GM18499 (cell line): ENCODE data around the gene TICAM1.
A peak's percentile ranks its signal among the peaks of the same experiment; 100 is the strongest.
"Not testable (repeated sequence)": the region's sequence is repeated elsewhere in the genome, so short reads cannot be mapped to it uniquely, and the experiment has no call there.

Experiments used
- ATAC-seq: cut with Tn5 transposase; IDR thresholded peaks from one replicate; pipeline ENCODE4 v1.9.1; 2021; ENCODE audit warnings: moderate number of reproducible peaks; ENCODE audit not compliant: insufficient read depth, unreplicated experiment

TICAM1 gene

DNA sequence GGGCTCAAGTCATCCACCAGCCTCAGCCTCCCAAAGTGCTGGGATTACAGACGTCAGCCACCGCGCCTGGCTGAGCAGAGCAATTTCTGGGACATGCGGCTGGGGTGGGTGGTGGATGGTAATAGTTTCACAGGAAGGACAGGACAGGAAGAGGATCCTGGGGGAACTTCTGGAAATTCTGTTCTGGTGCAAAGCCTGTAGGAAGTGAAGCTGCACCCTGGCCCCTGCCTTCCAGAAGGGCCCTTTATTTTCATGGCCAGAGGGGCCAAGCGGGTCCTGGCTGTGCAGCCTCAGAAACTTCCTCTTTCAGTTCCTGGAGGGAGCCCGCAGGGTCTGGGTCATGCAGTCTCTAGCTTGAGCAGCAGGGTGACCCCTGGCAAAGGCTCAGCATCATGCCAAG lies 24.3 kb downstream of the TICAM1 start:
- no peak for ATAC-seq

GRCh38 chr19:4806384-4806783 lies 25.1 kb downstream of the TICAM1 start:
- ATAC-seq, result no peak

DNA sequence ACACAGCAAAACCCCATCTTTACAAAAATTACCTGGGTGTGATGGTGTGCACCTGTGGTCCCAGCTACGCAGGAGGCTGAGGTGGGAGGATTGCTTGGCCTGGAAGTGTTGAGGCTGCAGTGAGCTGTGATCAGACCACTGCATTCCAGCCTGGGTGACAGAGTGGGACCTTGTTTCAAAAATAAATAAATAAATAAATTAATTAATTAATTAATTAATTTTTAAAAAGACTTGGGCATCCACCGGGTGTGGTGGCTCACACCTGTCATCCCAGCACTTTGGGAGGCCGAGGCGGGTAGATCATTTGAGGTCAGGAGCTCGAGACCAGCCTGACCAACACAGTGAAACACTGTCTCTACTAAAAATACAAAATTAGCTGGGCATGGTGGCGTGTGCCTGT lies 26.4 kb downstream of the TICAM1 start:
- not testable (repeated sequence) for ATAC-seq

DNA sequence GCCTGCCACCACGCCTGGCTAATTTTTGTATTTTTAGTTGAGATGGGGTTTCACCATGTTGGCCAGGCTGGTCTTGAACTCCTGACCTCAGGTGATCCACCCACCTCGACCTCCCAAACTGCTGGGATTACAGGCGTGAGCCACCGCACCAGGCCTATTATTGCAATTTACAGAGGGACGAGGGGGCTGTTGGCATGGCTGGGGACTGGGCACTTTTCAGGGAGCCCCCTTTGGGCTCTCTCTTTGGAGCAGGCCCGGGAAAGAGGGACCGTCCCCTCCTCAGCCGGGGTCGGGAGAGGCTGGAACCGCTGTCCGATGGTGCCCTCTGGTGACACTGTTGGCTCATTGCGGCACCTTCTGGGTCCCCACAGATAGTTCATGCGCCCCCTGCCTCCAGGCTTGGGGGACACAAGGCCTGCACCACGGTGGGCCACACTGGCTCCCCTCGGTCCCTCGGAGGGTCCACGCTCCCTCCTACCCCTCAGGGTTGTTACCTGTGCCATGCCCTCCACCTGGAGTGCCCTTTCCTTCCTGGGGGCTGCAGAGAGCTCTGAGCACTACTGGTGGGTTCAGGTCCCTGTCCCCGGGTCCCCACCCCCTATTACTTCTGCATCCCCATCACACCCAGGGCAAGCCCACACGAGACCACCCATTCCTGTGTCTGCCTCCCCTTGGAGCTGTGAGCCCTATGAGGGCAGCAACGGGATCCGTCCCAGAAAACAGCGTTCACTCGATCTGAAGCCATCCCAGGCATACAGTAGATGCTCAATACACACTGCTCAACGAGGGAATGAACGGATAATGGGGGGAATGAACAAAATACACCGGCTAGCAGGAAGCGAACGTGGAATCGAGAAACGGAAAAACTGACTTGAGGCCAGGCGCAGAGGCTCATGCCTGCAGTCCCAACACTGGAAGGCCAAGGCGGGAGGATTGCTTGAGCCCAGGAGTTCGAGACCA lies 27.5 kb downstream of the TICAM1 start:
- ATAC-seq, result no peak

- ATAC-seq, result no peak
These were observed 28.8 kb downstream of the TICAM1 start for GRCh38 chr19:4802711-4803110.

GRCh38 chr19:4801085-4801619 lies 30.4 kb downstream of the TICAM1 start:
- ATAC-seq, result no peak

DNA sequence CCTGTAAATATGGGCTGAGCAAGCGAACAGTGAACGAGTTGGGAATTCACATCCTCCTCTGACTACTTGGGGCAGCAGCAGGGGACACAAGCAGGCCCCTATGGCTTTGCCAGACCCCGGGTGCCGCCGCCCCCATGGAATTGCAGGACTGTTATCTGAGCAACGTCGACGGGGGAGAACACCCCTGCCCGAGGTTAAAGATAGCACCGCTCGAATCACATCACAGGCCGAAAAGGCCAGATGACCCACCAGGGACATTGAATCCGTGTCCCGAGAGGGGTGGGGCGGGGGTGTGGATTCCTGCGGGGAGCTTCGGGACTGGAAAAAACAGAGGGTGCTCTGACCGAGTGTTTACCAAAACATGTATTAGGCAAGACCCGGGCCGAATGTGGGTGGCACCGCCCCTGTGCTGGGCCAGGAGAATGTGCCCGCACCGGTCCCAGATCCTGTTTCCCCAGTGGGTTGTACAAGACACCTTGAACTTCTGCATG lies 30.9 kb downstream of the TICAM1 start:
- ATAC-seq, result no peak

DNA sequence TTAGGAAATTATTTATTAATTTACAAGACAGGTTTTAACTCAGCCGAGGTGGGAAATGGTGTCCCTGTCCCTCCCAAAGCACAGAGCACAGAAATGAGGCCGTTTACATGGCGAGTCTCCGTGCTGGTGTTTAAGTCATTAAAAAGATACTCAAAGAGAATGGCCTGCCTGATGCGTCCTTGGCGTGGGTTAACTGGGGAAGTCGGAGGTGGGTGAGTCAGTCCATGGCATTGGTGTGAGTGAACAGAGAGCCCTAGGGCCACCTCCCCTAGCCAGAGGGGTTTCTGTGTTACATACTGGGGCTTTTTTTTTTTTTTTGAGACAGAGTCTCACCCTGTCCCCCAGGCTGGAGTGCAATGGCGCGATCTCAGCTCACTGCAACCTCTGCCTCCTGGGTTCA lies 36.1 kb downstream of the TICAM1 start:
- no peak for ATAC-seq

DNA sequence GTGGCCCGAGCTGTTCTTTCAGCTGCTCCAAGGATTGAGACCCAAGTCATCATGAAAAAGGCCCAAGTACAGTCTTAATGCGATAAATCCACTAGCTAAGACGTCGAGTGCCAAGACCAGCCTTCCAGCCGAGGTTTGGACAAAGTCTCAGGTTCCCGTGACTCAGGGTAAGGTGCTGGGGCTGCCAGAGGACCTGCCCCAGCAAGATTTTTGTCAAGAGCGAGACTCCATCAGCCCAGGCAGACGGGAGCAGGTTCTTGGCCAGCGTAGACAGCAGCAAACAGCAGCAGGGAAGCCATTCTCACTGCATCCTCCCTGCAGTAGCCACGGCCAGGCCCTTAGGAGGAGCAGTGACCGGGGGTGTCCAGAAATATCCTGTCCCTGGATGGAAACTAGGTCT lies 36.5 kb downstream of the TICAM1 start:
- no peak for ATAC-seq

DNA sequence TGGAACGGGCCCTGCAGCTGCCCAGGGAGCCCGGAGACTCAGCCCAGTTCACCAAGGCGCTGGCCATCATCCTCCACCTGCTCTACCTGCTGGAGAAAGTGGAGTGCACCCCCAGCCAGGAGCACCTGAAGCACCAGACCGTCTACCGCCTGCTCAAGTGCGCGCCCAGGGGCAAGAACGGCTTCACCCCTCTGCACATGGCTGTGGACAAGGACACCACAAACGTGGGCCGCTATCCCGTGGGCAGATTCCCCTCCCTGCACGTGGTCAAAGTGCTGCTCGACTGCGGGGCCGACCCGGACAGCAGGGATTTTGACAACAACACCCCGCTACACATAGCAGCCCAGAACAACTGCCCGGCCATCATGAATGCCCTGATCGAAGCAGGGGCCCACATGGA lies 38.2 kb downstream of the TICAM1 start:
- not testable (repeated sequence) for ATAC-seq

GRCh38 chr19:4792866-4793195 lies 38.7 kb downstream of the TICAM1 start:
- not testable (repeated sequence) for ATAC-seq

GRCh38 chr19:4792019-4792865 lies 39.3 kb downstream of the TICAM1 start:
- not testable (repeated sequence) for ATAC-seq

- peak; percentile 85 for ATAC-seq
These were observed 40.1 kb downstream of the TICAM1 start, which contains the start of gene FEM1A for GRCh38 chr19:4791183-4792018. Gene FEM1A, plus strand, starts transcription at chr19:4791734. Its CDS starts 121 bp downstream, at chr19:4791855.

GRCh38 chr19:4786412-4787016 lies 45.0 kb downstream of the TICAM1 start:
- not testable (repeated sequence) for ATAC-seq

- no peak for ATAC-seq
These were observed 49.7 kb downstream of the TICAM1 start for GRCh38 chr19:4781801-4782200.

DNA sequence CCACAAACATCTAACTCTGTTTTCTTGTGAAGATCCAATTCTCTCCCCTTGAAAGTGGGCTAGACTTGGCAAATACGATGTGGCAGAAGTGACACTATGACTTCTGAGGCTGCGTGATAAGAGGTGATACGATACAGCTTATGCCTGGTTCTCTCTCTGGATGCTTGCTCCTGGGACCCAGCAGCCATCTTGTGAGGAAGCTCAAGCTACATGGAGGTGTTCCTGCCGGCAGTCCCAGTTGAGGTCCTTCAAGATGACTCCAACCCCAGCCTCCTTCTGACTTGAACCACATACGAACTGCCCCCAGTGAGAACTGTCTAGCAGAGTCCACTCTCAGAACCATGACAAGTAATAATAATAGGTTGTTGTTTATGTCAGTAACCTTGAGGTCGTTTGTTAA lies 50.7 kb downstream of the TICAM1 start:
- ATAC-seq, result no peak

- not testable (repeated sequence) for ATAC-seq
These were observed 53.4 kb downstream of the TICAM1 start for GRCh38 chr19:4778124-4778523.

DNA sequence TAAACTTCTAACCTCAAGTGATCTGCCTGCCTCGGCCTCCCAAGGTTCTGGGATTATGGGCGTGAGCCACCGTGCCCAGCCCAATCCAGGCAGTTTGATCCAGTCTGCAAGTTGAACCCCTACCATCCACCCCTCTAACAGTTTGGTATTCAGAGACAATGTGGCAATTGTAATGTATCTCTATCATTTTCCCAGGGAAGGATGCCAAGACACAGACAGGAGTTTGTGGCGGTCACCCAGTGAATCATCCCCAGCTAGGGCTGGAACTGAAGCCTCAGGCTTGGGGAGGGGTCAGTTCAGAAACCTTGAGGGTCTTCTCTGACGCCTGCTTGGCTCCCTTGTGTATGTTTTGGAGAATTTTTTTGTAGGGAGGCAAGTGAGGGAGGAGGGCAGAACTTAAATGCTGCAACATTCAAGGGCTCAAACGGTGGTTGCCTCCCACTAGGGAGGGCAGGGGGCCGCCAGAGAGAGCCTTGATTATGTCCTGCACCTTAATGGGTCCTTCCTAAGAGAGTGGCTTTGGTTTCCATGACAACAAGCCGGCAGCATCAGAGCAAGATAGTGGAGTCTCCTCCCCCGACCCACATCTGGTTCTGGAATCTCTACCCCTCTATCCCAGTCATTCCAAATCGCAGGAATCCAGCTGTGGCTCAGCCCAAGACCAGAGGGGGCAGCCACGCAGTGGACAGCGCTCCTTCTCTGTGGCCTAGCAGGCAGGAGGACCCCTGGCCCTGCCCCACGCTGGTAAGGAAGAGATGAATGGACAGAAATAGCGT lies 54.9 kb downstream of the TICAM1 start:
- no peak for ATAC-seq
